ENCODE measurements around the gene TUBG2.
"Not testable (repeated sequence)": the region's sequence is repeated elsewhere in the genome, so short reads cannot be mapped to it uniquely, and the experiment has no call there.

DNA sequence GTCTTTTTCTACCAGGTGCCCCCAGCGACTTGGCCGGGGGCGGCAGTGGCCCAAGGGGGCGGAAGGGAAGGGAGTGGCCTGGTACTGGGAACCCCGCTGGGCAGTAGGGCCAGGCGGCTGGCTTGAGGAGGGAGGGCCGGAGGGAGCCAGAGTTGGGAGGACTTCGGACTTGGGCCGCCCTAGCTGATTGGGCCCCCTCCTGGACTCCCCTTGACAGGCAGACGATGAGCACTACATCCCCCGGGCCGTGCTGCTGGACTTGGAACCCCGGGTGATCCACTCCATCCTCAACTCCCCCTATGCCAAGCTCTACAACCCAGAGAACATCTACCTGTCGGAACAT lies 819 bp downstream of the TUBG2 start:
- TF ChIP-seq, protein P1, sequence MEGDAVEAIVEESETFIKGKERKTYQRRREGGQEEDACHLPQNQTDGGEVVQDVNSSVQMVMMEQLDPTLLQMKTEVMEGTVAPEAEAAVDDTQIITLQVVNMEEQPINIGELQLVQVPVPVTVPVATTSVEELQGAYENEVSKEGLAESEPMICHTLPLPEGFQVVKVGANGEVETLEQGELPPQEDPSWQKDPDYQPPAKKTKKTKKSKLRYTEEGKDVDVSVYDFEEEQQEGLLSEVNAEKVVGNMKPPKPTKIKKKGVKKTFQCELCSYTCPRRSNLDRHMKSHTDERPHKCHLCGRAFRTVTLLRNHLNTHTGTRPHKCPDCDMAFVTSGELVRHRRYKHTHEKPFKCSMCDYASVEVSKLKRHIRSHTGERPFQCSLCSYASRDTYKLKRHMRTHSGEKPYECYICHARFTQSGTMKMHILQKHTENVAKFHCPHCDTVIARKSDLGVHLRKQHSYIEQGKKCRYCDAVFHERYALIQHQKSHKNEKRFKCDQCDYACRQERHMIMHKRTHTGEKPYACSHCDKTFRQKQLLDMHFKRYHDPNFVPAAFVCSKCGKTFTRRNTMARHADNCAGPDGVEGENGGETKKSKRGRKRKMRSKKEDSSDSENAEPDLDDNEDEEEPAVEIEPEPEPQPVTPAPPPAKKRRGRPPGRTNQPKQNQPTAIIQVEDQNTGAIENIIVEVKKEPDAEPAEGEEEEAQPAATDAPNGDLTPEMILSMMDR (optimal IDR thresholded peaks at IDR 0.05 in 1 of 3, IDR thresholded peaks at IDR 0.05 in 1 of 3, conservative IDR thresholded peaks at IDR 0.05 in 1 of 3; ENCODE audit: extremely low read depth in 1 of 3, insufficient read depth in 2 of 3, low read length in 3 of 3) = not testable (repeated sequence)
- TF ChIP-seq EZH2 (IDR thresholded peaks at IDR 0.05; ENCODE audit: low read length) = not testable (repeated sequence)

All from keratinocyte (primary cell).